Stimulated activated CD4-positive, alpha-beta T cell treated with anti-CD3 and anti-CD28 coated beads, Interleukin-4, amount 100 ng/mL, for 4 hours (primary cell): ENCODE measurements around the gene ACP6.
A peak's percentile ranks its signal among the peaks of the same experiment; 100 is the strongest.

Source experiments
- DNase-seq, 2 experiments: peaks; one replicate each; pipeline ENCODE4 v3.0.0-alpha.2; 2020

Gene ACP6

GRCh38 chr1:147648933-147649332 is 21.4 kb downstream of the ACP6 start:
- no peak for DNase-seq

- no peak for DNase-seq
These were observed 22.3 kb downstream of the ACP6 start for GRCh38 chr1:147647796-147648633.

- DNase-seq = no peak
These were observed 26.4 kb downstream of the ACP6 start for GRCh38 chr1:147643974-147644373.

- DNase-seq = peak; percentile 18 to 48
These were observed 28.4 kb downstream of the ACP6 start for GRCh38 chr1:147641695-147642592.

- DNase-seq = no peak
These were observed 29.0 kb downstream of the ACP6 start for GRCh38 chr1:147641291-147641690.

GRCh38 chr1:147640553-147641165 is 29.7 kb downstream of the ACP6 start:
- DNase-seq = peak; percentile 73 to 76

GRCh38 chr1:147636314-147636713 is 34.0 kb downstream of the ACP6 start:
- no peak for DNase-seq

GRCh38 chr1:147635342-147635741 is 35.0 kb downstream of the ACP6 start:
- no peak for DNase-seq

- no peak for DNase-seq
These were observed 35.7 kb downstream of the ACP6 start for GRCh38 chr1:147634645-147635044.

- no peak for DNase-seq
These were observed 36.6 kb downstream of the ACP6 start for GRCh38 chr1:147633759-147634158.

- DNase-seq = no peak
These were observed 38.5 kb downstream of the ACP6 start for GRCh38 chr1:147631839-147632238.

GRCh38 chr1:147630447-147630846 is 39.9 kb downstream of the ACP6 start:
- no peak for DNase-seq

GRCh38 chr1:147630022-147630421 is 40.3 kb downstream of the ACP6 start:
- DNase-seq = no peak

- DNase-seq = no peak
These were observed 41.9 kb downstream of the ACP6 start for GRCh38 chr1:147628441-147628840.

- DNase-seq = peak; percentile 43 to 51
These were observed 42.8 kb downstream of the ACP6 start for GRCh38 chr1:147627435-147628110.

- DNase-seq = no peak
These were observed 43.6 kb downstream of the ACP6 start for GRCh38 chr1:147626739-147627138.

- no peak for DNase-seq
These were observed 44.0 kb downstream of the ACP6 start for GRCh38 chr1:147626291-147626690.

- no peak for DNase-seq
These were observed 44.8 kb downstream of the ACP6 start for GRCh38 chr1:147625362-147625995.

GRCh38 chr1:147624529-147624928 is 45.8 kb downstream of the ACP6 start:
- no peak for DNase-seq

GRCh38 chr1:147624011-147624410 is 46.3 kb downstream of the ACP6 start:
- DNase-seq = no peak

GRCh38 chr1:147622731-147623130 is 47.6 kb downstream of the ACP6 start:
- no peak for DNase-seq

GRCh38 chr1:147620543-147620942 is 49.8 kb downstream of the ACP6 start:
- no peak for DNase-seq
